ENCODE results near the gene MYT1. TPM values are rescaled to one million over a fixed set of nuclear protein-coding genes. Genes with fewer than 3 reads are reported as not detected.
A peak's percentile ranks its signal among the peaks of the same experiment; 100 is the strongest.

Gene MYT1
- total and polyA plus RNA-seq, 2 of the 13 experiments (the other 11 are each of a cell fraction or from before 2014, with no cell fraction given) = 0.58 to 2.5 TPM

DNA sequence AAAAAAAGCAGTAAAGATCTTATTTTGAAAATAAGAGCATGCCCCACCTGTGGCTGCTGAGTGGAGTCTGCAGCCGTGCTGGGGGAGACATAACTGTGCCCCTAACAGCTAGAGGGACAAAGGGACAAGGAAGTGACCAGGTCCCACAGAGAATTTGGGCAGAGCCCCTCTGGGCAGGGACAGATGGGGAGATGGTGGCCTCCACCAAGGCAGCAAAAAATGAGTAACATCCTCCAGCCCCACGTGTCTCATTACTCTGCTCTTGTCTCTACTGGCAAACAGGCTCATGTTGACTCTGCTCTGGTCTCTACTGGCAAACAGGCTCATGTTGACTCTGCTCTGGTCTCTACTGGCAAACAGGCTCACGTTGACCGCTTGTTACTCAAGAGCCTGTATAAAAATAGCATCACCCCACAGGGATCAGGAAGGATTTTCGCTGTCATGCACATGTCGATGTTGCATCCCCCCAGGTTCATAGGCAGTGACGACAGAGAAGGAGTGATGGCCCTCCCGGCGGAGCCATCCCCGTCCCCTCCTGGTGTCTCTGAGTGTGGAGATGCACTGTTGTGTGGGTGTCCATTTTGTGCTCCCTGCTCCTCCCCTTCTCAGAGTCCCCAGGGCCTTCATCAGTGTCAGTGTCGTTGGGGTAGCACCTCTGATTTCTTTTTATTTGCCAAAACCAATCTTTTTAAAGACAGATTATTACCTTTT lies 74.0 kb downstream of the MYT1 start:
- H3K27me3 ChIP-seq (ENCODE audit: control insufficient read depth in 1 of 2, insufficient read depth in 2 of 2, low read length in 2 of 2) = no peaks in the 10 kb centered on the region
- in situ Hi-C loops (cut with HindIII; ENCODE audit: extremely low pct_ligation_motif_present, low pct_unique_long_range_greater_than_20kb) (no loop called here), intact Hi-C loops (cut with micrococcal nuclease; ENCODE audit: unreplicated experiment) (loop anchor here (1.0 kb wide), 1 partner anchor 17 kb away; the partner anchor contains the start of gene PCMTD2)
- no peaks in the 10 kb centered on the region for H3K79me2 ChIP-seq (ENCODE audit: insufficient read depth, low read length)
- H3K36me3 ChIP-seq (replicated peaks in 1 of 2; ENCODE audit: control insufficient read depth in 1 of 2, insufficient read depth in 2 of 2, low read length in 2 of 2) = no peaks in the 10 kb centered on the region
- ChIA-PET POLR2A (interaction anchor here (9.6 kb wide), 1 partner anchor 16 kb away, joined by 157 read pairs; the partner anchor contains the start of gene PCMTD2), CTCF (ENCODE audit: low intra/inter-chr PET ratio, low total read pairs) (interaction anchor here (2.9 kb wide), 1 partner anchor 47 kb away, joined by 9 read pairs; no protein-coding TSS in a partner anchor)
- H3K4me2 ChIP-seq (ENCODE audit: low read depth, low read length) = peak overlapping the region; percentile 41
- no peaks in the 10 kb centered on the region for H4K20me1 ChIP-seq (ENCODE audit: insufficient read depth, low read length)
- H3K9ac ChIP-seq (ENCODE audit: insufficient read depth, low read depth, low read length) = peak overlapping the region; percentile 23; the same call in 1 of the 2 replicates
- peak overlapping the region in 1 of 3 experiments; percentile 19; a peak in 2 of 6 replicates for H3K4me3 ChIP-seq (replicated peaks in 1 of 3; ENCODE audit: insufficient read depth in 1 of 3, low read depth in 2 of 3, low read length in 3 of 3)
- DNase-seq (ENCODE audit: low spot score) = peak; percentile 88
- WGBS (ENCODE audit: low lambda C conversion rate) = 14% methylated on average over 11 of the region's 11 CpGs
- H2AFZ ChIP-seq (ENCODE audit: low read length) = no peak overlapping the region
- no TSS peak for BruUV-seq (replicated peaks)
- H3K9me3 ChIP-seq (ENCODE audit: low read length) = no peaks in the 10 kb centered on the region
- peak; percentile 99 for FAIRE-seq
- peaks cover 90% of the 10 kb centered on the region for H3K4me1 ChIP-seq (ENCODE audit: insufficient read depth, low read length)
- ATAC-seq = peak; percentile 72
- peak overlapping the region; percentile 69 for H3K27ac ChIP-seq (ENCODE audit: extremely low read length, insufficient read depth, low read length)
- TF ChIP-seq, protein P1, sequence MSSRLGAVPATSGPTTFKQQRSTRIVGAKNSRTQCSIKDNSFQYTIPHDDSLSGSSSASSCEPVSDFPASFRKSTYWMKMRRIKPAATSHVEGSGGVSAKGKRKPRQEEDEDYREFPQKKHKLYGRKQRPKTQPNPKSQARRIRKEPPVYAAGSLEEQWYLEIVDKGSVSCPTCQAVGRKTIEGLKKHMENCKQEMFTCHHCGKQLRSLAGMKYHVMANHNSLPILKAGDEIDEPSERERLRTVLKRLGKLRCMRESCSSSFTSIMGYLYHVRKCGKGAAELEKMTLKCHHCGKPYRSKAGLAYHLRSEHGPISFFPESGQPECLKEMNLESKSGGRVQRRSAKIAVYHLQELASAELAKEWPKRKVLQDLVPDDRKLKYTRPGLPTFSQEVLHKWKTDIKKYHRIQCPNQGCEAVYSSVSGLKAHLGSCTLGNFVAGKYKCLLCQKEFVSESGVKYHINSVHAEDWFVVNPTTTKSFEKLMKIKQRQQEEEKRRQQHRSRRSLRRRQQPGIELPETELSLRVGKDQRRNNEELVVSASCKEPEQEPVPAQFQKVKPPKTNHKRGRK (CRISPR knock-in tag; IDR thresholded peaks at IDR 0.05) = no peak
- TF ChIP-seq, protein P2, sequence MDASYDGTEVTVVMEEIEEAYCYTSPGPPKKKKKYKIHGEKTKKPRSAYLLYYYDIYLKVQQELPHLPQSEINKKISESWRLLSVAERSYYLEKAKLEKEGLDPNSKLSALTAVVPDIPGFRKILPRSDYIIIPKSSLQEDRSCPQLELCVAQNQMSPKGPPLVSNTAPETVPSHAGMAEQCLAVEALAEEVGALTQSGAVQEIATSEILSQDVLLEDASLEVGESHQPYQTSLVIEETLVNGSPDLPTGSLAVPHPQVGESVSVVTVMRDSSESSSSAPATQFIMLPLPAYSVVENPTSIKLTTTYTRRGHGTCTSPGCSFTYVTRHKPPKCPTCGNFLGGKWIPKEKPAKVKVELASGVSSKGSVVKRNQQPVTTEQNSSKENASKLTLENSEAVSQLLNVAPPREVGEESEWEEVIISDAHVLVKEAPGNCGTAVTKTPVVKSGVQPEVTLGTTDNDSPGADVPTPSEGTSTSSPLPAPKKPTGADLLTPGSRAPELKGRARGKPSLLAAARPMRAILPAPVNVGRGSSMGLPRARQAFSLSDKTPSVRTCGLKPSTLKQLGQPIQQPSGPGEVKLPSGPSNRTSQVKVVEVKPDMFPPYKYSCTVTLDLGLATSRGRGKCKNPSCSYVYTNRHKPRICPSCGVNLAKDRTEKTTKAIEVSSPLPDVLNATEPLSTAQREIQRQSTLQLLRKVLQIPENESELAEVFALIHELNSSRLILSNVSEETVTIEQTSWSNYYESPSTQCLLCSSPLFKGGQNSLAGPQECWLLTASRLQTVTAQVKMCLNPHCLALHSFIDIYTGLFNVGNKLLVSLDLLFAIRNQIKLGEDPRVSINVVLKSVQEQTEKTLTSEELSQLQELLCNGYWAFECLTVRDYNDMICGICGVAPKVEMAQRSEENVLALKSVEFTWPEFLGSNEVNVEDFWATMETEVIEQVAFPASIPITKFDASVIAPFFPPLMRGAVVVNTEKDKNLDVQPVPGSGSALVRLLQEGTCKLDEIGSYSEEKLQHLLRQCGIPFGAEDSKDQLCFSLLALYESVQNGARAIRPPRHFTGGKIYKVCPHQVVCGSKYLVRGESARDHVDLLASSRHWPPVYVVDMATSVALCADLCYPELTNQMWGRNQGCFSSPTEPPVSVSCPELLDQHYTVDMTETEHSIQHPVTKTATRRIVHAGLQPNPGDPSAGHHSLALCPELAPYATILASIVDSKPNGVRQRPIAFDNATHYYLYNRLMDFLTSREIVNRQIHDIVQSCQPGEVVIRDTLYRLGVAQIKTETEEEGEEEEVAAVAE (CRISPR knock-in tag; IDR thresholded peaks at IDR 0.05; ENCODE audit: borderline replicate concordance) = no peak
- TF ChIP-seq, protein P3, sequence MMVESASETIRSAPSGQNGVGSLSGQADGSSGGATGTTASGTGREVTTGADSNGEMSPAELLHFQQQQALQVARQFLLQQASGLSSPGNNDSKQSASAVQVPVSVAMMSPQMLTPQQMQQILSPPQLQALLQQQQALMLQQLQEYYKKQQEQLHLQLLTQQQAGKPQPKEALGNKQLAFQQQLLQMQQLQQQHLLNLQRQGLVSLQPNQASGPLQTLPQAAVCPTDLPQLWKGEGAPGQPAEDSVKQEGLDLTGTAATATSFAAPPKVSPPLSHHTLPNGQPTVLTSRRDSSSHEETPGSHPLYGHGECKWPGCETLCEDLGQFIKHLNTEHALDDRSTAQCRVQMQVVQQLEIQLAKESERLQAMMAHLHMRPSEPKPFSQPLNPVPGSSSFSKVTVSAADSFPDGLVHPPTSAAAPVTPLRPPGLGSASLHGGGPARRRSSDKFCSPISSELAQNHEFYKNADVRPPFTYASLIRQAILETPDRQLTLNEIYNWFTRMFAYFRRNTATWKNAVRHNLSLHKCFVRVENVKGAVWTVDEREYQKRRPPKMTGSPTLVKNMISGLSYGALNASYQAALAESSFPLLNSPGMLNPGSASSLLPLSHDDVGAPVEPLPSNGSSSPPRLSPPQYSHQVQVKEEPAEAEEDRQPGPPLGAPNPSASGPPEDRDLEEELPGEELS (CRISPR knock-in tag; IDR thresholded peaks at IDR 0.05) = peak; percentile 73
- TF ChIP-seq EZH2 (conservative IDR thresholded peaks at IDR 0.05; ENCODE audit: low read depth, low read length) = no peak
- TF ChIP-seq ZNF549 (CRISPR knock-in tag; IDR thresholded peaks at IDR 0.05) = no peak
- TF ChIP-seq SRF (IDR thresholded peaks at IDR 0.05; ENCODE audit: low read depth, low read length) = no peak
- no peak for TF ChIP-seq ZFP36 (IDR thresholded peaks at IDR 0.05; ENCODE audit: borderline replicate concordance, low read depth, low read length, partially characterized antibody)
- TF ChIP-seq RFX5 (IDR thresholded peaks at IDR 0.05; ENCODE audit: low read depth, low read length) = no peak
- TF ChIP-seq ZIK1 (CRISPR knock-in tag; IDR thresholded peaks at IDR 0.05; ENCODE audit: borderline replicate concordance, low read depth) = no peak
- peak; percentile 65 for TF ChIP-seq ZNF430 (CRISPR knock-in tag; IDR thresholded peaks at IDR 0.05)
- no peak for TF ChIP-seq TBP (CRISPR knock-in tag; IDR thresholded peaks at IDR 0.05)
- no peak for TF ChIP-seq ADNP (CRISPR knock-in tag; IDR thresholded peaks at IDR 0.05)
- TF ChIP-seq, protein P4, sequence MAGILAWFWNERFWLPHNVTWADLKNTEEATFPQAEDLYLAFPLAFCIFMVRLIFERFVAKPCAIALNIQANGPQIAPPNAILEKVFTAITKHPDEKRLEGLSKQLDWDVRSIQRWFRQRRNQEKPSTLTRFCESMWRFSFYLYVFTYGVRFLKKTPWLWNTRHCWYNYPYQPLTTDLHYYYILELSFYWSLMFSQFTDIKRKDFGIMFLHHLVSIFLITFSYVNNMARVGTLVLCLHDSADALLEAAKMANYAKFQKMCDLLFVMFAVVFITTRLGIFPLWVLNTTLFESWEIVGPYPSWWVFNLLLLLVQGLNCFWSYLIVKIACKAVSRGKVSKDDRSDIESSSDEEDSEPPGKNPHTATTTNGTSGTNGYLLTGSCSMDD (CRISPR knock-in tag; IDR thresholded peaks at IDR 0.05) = no peak
- TF ChIP-seq, protein P5, sequence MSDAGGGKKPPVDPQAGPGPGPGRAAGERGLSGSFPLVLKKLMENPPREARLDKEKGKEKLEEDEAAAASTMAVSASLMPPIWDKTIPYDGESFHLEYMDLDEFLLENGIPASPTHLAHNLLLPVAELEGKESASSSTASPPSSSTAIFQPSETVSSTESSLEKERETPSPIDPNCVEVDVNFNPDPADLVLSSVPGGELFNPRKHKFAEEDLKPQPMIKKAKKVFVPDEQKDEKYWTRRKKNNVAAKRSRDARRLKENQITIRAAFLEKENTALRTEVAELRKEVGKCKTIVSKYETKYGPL (CRISPR knock-in tag; IDR thresholded peaks at IDR 0.05) = no peak

Data from HepG2 (cell line).